GM21619 (cell line): ENCODE measurements around the gene MROH2A.

Experiments used
- ATAC-seq: cut with Tn5 transposase; IDR thresholded peaks from one replicate; pipeline ENCODE4 v1.9.1; 2021; ENCODE audit not compliant: unreplicated experiment

Gene MROH2A

GRCh38 chr2:233800208-233800607 lies 22.1 kb downstream of the MROH2A start:
- no peak for ATAC-seq

- ATAC-seq = no peak
These were observed 23.4 kb downstream of the MROH2A start for GRCh38 chr2:233801357-233802131.

GRCh38 chr2:233802132-233802815 lies 24.1 kb downstream of the MROH2A start:
- no peak for ATAC-seq

GRCh38 chr2:233803292-233803911 lies 25.3 kb downstream of the MROH2A start:
- ATAC-seq = no peak

GRCh38 chr2:233803994-233804393 lies 25.9 kb downstream of the MROH2A start:
- ATAC-seq = no peak

GRCh38 chr2:233807215-233807865 lies 29.2 kb downstream of the MROH2A start:
- ATAC-seq = no peak

GRCh38 chr2:233807966-233808935 lies 30.1 kb downstream of the MROH2A start:
- ATAC-seq = no peak

- ATAC-seq = no peak
These were observed 32.3 kb downstream of the MROH2A start for GRCh38 chr2:233810385-233810784.

- ATAC-seq = no peak
These were observed 33.0 kb downstream of the MROH2A start for GRCh38 chr2:233811087-233811486.

- no peak for ATAC-seq
These were observed 33.6 kb downstream of the MROH2A start for GRCh38 chr2:233811732-233812131.

GRCh38 chr2:233813236-233814055 lies 35.3 kb downstream of the MROH2A start:
- no peak for ATAC-seq

GRCh38 chr2:233814056-233814835 lies 36.1 kb downstream of the MROH2A start:
- ATAC-seq = no peak

- ATAC-seq = no peak
These were observed 37.7 kb downstream of the MROH2A start for GRCh38 chr2:233815861-233816260.

GRCh38 chr2:233816334-233816733 lies 38.2 kb downstream of the MROH2A start:
- no peak for ATAC-seq

- ATAC-seq = no peak
These were observed 38.6 kb downstream of the MROH2A start for GRCh38 chr2:233816771-233817170.

- ATAC-seq = no peak
These were observed 39.3 kb downstream of the MROH2A start for GRCh38 chr2:233817361-233817911.

- ATAC-seq = no peak
These were observed 40.0 kb downstream of the MROH2A start for GRCh38 chr2:233817995-233818638.
